Hepatocyte (in vitro differentiated cells): Measurements from ENCODE around the gene RXRA.

Experiments used
- EZH2 ChIP-seq: fragments of 200-600 bp; sonication (generic); IDR thresholded peaks from 2 replicates; pipeline ENCODE4 v1.6.1; 2016; ENCODE audit warnings: antibody characterized with exemption, mild to moderate bottlenecking, borderline replicate concordance
- TF ChIP-seq, protein P1 (sequence below): fragments of 200-600 bp; sonication (generic); IDR thresholded peaks from 2 replicates; pipeline ENCODE4 v1.5.1; 2016; ENCODE audit warnings: antibody characterized with exemption, mild to moderate bottlenecking; ENCODE audit not compliant: poor library complexity

DNA sequence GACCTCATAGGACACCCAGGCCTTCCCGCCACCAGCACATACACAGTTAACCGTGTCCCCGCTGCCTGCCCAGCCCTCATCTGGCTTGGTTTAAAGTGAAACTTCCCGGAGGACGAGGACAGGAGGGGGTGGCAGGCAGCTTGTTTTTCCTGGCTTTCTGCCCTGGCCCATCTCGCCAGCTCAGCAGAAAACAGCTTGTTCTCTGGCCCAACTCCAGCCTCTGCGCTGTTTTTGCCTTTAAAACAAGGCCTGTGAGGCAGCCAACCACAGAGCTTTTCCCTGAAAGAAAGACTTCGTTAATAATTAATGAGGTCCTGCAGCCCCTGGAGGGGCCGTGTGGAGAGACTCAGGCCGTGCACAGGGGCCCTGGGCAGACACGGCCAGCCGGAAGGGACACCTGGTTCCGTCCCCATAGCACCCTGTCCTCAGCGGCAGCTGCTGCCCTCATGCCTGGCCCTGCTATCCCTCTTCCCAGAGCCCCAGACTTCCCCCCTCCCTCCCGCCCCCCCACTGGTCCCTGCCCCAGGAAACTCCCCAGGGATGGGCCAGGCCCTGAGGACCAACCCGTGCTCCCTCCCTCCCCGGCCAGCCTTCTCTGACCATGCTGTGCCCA is 108.7 kb downstream of the RXRA start:
- TF ChIP-seq, protein P1, sequence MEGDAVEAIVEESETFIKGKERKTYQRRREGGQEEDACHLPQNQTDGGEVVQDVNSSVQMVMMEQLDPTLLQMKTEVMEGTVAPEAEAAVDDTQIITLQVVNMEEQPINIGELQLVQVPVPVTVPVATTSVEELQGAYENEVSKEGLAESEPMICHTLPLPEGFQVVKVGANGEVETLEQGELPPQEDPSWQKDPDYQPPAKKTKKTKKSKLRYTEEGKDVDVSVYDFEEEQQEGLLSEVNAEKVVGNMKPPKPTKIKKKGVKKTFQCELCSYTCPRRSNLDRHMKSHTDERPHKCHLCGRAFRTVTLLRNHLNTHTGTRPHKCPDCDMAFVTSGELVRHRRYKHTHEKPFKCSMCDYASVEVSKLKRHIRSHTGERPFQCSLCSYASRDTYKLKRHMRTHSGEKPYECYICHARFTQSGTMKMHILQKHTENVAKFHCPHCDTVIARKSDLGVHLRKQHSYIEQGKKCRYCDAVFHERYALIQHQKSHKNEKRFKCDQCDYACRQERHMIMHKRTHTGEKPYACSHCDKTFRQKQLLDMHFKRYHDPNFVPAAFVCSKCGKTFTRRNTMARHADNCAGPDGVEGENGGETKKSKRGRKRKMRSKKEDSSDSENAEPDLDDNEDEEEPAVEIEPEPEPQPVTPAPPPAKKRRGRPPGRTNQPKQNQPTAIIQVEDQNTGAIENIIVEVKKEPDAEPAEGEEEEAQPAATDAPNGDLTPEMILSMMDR, result no peak
- TF ChIP-seq EZH2, result no peak
